Measurements from ENCODE around the gene TBATA.

TBATA gene

DNA sequence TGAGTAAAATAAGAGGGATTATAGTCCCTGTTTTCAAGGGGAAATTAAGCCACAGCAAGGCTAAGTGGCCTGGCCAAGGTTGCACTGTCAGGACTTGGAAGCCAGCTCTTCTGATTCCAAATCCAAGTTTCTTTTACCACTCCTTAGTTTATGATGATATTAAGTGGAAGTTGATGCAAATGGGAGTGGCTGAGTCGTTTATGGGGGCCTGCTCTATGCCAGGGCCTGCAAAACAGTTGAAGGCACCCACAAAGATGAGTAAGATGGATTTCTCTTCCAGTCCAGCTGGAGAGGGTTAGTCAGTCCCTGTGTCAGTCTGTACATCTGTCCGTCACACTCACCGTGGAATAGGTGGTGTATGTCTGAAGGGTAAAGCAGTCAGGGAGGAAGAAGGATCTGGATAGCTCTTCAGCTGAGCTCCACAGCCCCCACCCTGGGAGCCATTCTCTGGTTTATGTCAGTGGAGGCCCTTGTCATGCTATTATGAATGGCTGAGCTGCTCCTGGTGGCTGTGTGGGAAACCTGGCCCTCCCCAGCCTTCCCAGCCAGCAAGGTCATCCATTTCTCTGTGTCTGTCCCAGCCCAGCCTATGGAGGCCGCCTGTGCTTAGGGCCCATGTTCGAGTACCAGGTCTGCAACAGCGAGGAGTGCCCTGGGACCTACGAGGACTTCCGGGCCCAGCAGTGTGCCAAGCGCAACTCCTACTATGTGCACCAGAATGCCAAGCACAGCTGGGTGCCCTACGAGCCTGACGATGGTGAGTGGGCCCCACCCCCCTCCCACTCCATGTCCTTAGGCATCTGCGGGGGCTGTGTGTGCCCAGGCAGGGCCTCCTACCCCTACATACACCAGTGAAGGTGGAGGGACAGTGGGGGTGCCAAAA lies 44.5 kb downstream of the TBATA start:
- DNase-seq, result no peak

DNA sequence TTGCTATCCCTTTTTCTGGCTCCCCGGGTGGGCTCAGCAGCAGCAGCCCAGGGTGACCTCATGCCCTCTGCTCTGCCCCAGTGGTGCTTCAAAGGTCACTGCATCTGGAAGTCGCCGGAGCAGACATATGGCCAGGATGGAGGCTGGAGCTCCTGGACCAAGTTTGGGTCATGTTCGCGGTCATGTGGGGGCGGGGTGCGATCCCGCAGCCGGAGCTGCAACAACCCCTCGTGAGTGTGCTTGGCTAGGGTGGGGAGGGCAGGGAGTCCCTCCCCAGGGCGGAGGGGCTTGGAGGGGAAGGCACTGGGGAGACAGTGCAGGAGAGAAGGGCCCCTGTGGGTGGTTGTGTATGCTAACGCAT lies 46.4 kb downstream of the TBATA start:
- DNase-seq, result no peak

DNA sequence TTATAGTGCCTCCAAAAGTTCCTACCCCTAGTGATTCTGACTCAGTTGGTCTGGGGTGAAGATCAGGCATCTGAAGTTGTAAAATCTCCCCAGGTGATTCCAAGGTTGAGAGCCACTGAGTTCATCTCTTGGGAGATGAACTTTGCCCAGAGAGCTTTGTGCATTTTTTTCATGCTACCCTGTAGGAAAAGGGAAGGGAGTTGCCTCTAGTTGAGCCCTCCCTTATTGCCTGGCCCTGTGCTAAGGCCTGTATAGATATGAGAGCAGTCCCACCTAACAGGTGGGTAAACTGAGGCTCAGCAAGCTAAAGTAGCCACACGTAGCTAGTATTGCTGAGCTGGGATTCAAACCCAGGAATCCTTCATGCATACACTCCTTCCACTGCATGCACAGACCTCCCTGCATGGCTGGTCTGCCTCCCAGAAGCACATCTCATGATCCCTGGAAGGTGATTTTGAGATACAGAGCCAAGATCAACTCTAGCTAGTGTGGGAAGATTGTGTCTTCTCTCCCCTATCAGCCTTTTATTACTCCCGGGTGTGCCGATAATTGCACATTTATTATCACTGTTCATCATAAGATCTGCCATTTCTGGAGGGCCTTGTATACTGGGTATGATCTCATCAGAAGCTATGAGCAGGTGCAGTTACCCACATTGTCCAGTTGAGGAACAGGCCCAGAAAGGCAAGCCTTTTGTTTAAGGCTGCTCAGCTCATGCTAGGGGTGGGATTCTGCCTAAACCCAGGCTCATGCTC lies 47.0 kb downstream of the TBATA start:
- DNase-seq, result no peak

DNA sequence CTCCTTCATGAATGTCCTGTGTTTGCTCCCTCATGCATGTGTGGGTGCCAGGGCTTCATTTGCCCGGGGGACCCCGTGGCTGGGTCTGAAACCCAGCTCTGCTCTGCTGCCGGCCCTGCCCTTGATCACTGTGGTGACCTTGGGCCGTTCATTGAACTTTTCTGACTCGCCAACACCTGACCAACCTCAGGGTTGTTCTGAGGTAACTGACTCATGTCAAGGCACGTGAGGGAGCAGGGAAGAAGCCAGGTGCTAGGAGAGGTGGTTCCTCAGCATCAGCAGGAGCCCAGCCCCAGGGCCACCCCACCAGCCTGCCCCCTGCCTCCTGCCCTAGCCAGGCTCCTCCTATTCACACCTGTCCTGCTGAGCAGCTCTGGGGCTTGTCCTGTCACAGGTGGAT lies 47.9 kb downstream of the TBATA start:
- no peak for DNase-seq

DNA sequence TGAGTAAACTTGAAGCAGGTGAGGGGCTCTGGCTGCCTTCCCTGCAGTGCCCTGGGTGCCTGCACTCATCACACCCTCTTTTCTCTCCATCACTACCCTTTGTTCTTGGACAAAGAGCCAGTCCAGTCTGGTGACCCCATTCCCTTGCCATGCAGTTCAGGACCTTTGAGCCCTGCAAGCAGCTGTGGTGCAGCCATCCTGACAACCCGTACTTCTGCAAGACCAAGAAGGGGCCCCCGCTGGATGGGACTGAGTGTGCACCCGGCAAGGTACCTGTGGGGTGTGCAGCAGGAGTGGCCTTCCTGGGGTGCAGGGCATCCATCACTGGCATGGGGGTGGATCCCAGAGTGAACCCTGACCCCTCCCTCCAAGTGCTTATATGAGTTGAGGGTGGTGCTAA lies 48.7 kb downstream of the TBATA start:
- DNase-seq, result no peak

DNA sequence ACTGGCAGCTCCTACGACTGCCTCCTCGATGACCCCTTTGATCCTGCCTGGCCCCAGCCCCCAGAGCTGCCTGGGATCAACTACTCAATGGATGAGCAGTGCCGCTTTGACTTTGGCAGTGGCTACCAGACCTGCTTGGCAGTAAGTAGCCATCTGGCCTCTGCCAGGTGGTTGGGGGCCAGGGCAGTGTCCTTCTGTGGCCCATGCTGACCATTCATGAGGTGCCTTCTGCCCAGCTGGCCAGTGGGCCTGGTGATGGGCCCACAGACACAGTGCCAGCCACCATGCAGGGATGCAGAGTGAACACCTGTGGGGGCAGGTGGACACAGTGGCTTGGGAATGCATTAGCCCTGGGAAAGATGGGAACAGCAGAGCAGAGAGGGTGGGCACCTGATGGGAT lies 50.0 kb downstream of the TBATA start:
- DNase-seq, result no peak

DNA sequence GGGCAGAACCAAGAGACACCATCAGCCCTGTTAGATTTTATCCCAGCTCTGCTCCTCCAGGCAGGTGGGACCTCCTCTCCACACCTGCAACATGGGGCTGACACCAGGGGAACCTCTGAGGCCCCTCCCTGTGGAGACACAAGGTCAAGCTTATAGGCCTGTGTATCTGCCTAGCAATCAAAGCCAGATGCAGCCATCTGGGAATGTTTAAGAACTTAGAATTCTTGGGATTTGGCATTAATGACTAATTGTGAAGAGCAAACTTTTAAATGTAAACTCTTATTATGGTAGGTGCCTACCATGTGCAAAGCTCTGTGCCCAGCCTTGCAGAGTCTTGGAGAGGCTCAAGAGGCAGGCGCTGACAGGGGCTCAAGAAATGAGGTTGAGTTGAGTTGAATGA lies 52.1 kb downstream of the TBATA start:
- DNase-seq, result no peak

DNA sequence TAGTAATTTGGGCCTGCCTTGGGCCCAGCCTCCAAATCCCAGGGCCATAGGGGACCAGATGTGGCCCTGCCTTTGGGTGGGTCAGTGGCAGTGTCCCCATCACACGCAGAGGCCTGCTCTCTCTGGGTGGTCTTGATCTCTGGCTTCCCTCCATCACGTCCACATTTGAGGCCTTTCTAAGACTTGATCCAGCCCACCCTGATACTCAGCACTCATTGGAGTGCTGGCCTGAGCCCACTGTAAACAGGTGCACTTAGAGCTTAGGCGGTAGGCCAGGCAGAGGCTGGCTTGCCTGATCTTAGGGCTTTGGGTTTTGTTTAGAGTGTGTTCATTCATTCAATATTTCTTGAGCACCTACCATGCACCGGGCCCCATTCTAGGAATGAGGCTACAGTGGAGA lies 52.6 kb downstream of the TBATA start:
- DNase-seq, result no peak

DNA sequence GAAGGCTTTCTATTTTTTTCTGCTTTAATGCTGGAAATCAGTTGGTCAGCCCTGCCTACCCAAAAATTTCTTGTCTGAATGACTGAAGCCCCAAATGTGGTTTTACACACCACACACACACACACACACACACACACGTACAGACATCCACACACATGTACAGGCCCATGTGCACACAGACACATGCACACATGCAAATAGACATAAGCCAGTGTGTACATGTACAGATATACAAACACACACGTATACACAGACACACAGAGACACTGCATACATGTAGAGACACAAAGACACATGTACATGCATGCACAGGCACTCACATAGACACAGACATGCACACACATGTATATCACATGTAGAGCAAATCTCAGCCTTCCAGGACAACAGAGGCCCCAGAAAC lies 54.2 kb downstream of the TBATA start:
- DNase-seq, result no peak

DNA sequence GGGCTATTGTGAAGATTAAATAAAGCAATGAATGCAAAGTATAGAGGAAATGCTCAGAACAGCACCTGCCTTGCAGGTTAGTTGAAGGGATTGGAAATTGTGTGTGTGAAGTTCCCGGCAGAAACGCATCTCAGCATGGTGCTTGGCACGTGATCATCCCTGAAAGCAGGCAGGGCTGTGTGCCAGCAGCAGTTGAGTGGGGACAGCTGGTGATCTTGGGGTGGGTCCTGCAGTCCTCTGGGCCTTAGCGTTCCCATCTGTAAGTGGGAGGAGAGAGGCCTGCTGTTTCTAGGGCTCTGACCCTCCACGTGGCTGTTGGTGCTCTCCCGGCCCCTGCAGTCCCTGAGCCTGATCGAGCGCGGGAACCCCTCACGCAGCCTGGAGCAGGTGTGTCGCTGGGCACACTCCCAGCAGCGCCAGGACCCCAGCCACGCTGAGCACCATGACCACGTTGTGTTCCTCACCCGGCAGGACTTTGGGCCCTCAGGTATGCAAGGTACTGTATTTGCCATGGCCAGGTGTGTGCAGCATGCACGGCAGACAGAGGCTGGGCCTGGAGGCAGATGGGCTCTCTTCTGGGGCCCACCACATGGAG lies 55.3 kb downstream of the TBATA start:
- peak; percentile 91 for DNase-seq

DNA sequence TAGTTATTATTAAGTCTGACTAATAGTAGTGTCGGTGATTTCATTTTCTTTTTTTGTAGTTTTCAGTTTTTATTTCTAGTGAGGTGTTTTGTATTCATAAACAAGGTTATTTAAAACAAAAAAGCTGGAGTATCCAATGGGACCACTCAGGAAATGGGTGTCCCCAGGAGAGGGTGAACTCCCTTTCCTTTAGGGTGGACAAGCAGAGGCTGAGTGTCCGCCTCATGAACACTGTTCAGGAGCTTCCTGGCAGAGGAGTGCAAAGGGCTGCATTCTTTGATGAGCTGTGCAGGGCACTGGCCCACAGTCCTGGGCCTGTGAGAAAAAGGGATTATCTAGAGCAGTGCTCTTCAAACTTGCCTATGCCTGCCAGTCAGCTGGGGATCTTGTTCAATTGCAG lies 56.8 kb downstream of the TBATA start:
- no peak for DNase-seq

DNA sequence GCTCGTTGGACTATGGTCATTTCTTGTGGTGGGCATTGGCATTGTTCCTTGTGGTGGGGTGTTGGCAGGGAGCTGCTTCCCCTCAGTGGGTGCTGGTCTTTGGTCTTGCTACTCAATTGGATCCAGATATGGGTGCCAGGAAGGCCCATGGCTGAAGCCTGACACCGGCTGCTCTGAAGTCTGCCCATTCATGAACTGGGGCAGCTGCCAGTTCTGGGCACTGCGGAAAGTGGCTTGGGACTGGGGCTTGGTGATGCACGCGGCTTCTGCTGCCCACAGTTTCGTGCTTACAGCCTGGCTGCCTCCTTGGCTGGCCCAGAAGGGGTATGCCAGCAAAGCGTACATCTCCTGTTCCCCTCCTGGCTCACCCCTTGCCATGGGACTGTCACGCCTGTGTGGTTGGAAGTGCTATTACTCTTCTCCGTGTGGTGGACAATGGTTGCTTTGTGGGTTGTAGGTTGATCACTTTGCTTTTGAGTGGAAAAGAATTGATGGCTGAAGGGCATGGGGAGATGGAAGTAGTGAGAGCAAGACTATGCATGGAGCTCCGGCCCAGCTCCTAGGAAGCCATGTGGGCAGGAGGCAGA lies 58.2 kb downstream of the TBATA start:
- DNase-seq, result no peak

DNA sequence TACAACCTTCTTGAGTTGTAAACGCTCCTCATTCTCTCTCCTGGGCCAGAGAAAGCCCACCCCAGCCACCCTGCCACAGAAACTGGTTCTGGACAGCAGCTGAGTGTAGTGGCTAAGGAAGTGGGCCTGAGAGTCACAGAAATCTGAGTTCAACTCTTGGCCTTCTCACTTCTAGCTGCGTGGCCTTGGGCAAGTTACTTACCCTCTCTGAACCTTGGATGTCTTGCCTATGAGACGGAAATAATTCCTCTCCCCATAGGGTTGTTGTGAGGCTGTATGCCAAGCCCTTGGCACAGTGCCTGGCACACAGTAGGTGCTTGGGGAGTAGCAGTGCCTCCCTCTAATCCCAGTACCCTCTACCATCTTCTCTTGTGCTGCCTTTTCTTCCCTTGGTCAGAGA lies 61.4 kb downstream of the TBATA start:
- DNase-seq, result no peak

DNA sequence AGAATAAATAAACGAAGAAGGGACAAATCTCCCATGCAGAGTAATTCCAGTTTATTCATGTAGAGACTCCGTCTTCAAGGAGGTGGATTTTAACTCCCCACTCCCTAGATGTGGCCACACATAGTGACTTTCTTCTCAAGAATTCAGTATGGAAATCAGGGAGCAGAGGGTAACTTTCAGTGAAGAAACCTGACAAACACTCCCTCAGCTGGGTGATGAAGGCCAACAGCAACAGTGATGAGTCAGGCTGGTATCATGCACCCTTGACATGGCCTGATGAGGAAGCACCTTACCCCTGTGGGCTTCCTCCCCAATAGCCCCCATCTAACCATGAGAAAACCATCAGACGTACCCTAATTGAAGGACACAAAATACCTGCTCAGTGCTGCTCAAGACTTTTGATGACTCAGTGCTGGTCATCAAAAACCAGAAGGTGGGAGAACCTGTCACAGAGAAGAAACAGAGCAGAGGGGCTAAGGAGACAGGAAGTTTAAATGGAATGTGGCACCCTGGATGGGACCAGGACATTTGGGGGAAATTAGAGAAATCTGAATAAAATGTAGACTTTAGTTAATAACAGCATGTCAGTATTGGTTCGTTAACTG lies 62.3 kb downstream of the TBATA start:
- no peak for DNase-seq

Data from NCI-H2171 treated with DMSO at 0.1 percent for 48 hours (cell line).